ENCODE data around the gene TMC8. TPM values are rescaled to one million over a fixed set of nuclear protein-coding genes. Genes with fewer than 3 reads are reported as not detected.
A peak's percentile ranks its signal among the peaks of the same experiment; 100 is the strongest.

The TMC8 gene
- total and polyA plus RNA-seq, 3 experiments from 2014 or later = 117 to 139 (median 126) TPM

DNA sequence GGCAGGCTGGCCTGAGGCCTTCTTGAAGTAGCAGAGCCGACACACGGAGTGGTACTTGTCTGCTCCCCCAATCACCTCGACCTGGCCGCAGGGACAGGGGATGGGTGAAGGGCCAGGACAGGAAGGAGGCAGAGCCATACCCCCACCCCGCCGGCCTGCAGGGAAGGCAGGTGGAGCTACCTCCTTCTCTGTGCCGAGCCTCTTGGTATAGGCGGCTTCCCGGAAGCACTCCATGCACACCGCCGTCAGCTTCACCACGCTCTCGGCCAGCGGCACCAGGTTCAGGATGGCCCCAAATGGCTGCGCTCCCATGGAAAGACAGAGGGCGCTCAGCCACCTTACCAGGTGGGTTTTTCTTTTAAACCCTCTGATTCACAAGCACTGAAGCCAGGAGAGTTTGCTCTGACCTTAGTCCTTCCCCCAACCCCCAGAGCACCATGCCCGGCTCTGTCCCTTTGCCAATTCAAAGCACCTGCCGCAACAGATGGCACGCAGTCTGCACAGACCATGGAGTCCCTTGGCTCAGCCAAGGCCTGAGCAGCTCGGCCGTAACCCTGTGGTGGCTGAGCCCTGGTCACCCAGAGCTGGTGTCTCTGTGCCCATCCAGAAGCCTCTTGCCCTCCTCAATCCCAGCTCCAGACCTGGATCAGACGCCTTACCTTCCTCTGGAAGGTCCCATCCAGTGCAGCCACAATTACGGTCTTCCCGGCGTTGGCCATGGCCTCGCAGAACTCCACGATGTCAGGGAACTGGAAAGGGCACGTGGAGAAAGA lies 44.5 kb downstream of the TMC8 start:
- Mint-ChIP-seq H3K4me3 (no peak overlapping the region), H3K27ac (peak overlapping the region in 2 of 8 donors; percentile 38 to 84), H3K27me3 (no peaks in the 10 kb centered on the region), H3K9me3 (no peaks in the 10 kb centered on the region), H3K4me1 (peaks cover 29 to 62% (median 41%) of the 10 kb centered on the region in 3 donors), H3K36me3 (peaks cover 0 to 34% (median 0%) of the 10 kb centered on the region in 3 donors)
- ChIA-PET POLR2A (interaction anchor here (0.5 kb wide), 1 partner anchor 22 kb away, joined by 5 read pairs; no protein-coding TSS in a partner anchor), CTCF (interaction anchor here (1.0 to 2.5 kb wide), 12 partner anchors 8 to 90 kb away, joined by 3 to 31 read pairs (median 11); partner anchors contain the start of gene TMC6)
- H3K9me3 ChIP-seq (ENCODE audit: low read length) = no peaks in the 10 kb centered on the region
- H3K27ac ChIP-seq (ENCODE audit: low read depth, low read length) = no peak overlapping the region
- H3K4me3 ChIP-seq (ENCODE audit: low read length) = no peak overlapping the region
- DNase-seq = no peak
- no peaks in the 10 kb centered on the region for H3K36me3 ChIP-seq (ENCODE audit: insufficient read depth, low read length)
- H3K4me1 ChIP-seq (ENCODE audit: insufficient read depth, low read length) = peaks cover 38% of the 10 kb centered on the region
- no peaks in the 10 kb centered on the region for H3K27me3 ChIP-seq (ENCODE audit: insufficient read depth, low read length, poor library complexity, severe bottlenecking)

DNA sequence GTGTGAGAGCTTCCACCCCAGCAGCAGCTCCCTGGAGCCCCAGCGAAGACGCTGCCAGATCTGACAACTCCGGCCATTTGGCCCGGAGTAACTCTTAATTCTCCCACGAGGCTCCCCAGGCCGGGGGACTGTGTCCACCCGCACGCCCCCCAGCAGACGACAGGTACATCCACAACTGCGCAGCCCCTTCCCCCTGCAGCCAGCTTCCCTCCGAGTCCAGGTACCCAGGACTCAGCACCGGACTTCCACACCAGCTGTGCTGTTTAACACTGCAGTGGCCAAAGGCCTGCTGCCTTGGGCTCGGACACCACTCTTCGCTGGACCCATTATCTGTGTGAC lies 45.0 kb downstream of the TMC8 start:
- Mint-ChIP-seq H3K4me3 (no peak overlapping the region), H3K4me1 (peaks cover 31 to 62% (median 45%) of the 10 kb centered on the region in 3 donors), H3K27me3 (no peaks in the 10 kb centered on the region), H3K9me3 (no peaks in the 10 kb centered on the region), H3K27ac (no peak overlapping the region), H3K36me3 (peaks cover 0 to 32% (median 0%) of the 10 kb centered on the region in 3 donors)
- no peak overlapping the region for H3K27ac ChIP-seq (ENCODE audit: low read depth, low read length)
- no peaks in the 10 kb centered on the region for H3K36me3 ChIP-seq (ENCODE audit: insufficient read depth, low read length)
- H3K4me3 ChIP-seq (ENCODE audit: low read length) = no peak overlapping the region
- no peak for DNase-seq
- ChIA-PET POLR2A (interaction anchor here (0.5 to 1.6 kb wide), 2 partner anchors 23 to 50 kb away, joined by 5 to 7 read pairs; no protein-coding TSS in a partner anchor), CTCF (interaction anchor here (1.0 to 2.5 kb wide), 15 partner anchors 9 to 100 kb away, joined by 3 to 31 read pairs (median 11); partner anchors contain the start of genes AFMID, TK1 and TMC6)
- H3K4me1 ChIP-seq (ENCODE audit: insufficient read depth, low read length) = peaks cover 37% of the 10 kb centered on the region
- H3K9me3 ChIP-seq (ENCODE audit: low read length) = no peaks in the 10 kb centered on the region
- H3K27me3 ChIP-seq (ENCODE audit: insufficient read depth, low read length, poor library complexity, severe bottlenecking) = no peaks in the 10 kb centered on the region

DNA sequence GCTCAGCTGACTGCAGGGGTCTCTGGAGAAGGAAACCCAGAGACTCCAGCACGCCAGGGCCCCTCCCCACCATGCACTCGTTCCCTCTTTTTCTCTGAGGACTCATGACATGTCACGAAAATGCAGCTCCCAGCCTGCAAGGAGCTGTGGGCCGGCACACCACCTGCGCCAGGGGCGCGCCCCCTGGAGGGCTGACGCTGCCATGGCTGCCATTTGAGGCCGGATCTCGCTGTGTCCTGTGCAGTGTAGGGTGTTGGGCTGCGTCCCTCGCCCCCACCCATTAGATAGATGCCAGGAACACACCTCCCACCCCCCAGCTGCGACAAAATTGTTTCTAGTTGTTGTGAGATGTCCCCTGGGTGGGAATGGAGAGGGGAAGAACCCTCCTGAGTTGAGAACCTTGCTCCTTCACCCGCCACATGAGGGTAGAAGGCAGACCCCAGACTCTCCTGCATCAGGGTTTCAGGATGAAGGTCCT lies 46.0 kb downstream of the TMC8 start:
- peak overlapping the region in 1 of 7 donors; percentile 9 for H3K4me3 Mint-ChIP-seq
- Histone ChIP-seq H3K36me3 (ENCODE audit: insufficient read depth, low read length) (no peaks in the 10 kb centered on the region), H3K4me3 (ENCODE audit: low read length) (no peak overlapping the region), H3K4me1 (ENCODE audit: insufficient read depth, low read length) (peaks cover 37% of the 10 kb centered on the region), H3K27me3 (ENCODE audit: insufficient read depth, low read length, poor library complexity, severe bottlenecking) (no peaks in the 10 kb centered on the region), H3K9me3 (ENCODE audit: low read length) (no peaks in the 10 kb centered on the region), H3K27ac (ENCODE audit: low read depth, low read length) (no peak overlapping the region)
- DNase-seq = peak; percentile 60 to 84 (median 64)
- no peaks in the 10 kb centered on the region for H3K9me3 Mint-ChIP-seq
- no peaks in the 10 kb centered on the region for H3K27me3 Mint-ChIP-seq
- CTCF ChIA-PET = interaction anchor here (0.6 to 2.5 kb wide), 34 partner anchors 10 to 634 kb away, joined by 3 to 31 read pairs (median 4); partner anchors contain the start of genes AFMID, TK1, TMC6 and TMC8
- POLR2A ChIA-PET = interaction anchor here (0.6 to 1.6 kb wide), 7 partner anchors 33 to 91 kb away, joined by 3 to 7 read pairs (median 5); no protein-coding TSS in a partner anchor
- no peak overlapping the region for H3K27ac Mint-ChIP-seq
- peaks cover 29 to 56% (median 42%) of the 10 kb centered on the region in 3 donors for H3K4me1 Mint-ChIP-seq
- H3K36me3 Mint-ChIP-seq = peaks cover 0 to 25% (median 0%) of the 10 kb centered on the region in 3 donors

DNA sequence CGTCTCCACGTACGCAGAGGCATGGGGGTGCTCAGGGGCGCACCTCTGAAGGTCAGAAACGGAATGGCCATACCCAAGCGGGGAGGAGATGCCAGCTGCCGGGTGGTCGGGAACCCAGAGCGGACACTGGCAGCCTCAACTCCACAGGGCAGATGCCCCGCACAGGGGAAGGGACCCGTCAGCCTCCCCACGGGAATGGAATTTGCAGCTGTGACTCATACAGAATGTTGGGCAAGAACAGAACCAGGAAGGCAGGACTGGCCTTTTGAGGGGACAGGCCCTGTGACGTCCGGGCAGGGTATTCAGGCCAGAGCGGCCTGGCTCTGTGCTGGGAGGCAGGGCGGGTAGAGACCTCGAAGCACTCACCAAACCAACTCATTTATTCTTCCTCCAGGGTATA lies 48.8 kb downstream of the TMC8 start:
- H3K4me3 Mint-ChIP-seq = peak overlapping the region in 3 of 7 donors; percentile 34 to 66 (median 36)
- no peak for DNase-seq
- no peaks in the 10 kb centered on the region for H3K9me3 ChIP-seq (ENCODE audit: low read length)
- H3K27ac Mint-ChIP-seq = peak overlapping the region in 4 of 8 donors; percentile 17 to 88 (median 58)
- H3K4me3 ChIP-seq (ENCODE audit: low read length) = no peak overlapping the region
- POLR2A ChIA-PET = no interaction called here
- peaks cover 16% of the 10 kb centered on the region for H3K4me1 ChIP-seq (ENCODE audit: insufficient read depth, low read length)
- H3K27ac ChIP-seq (ENCODE audit: low read depth, low read length) = no peak overlapping the region
- no peaks in the 10 kb centered on the region for H3K27me3 Mint-ChIP-seq
- no peaks in the 10 kb centered on the region for H3K27me3 ChIP-seq (ENCODE audit: insufficient read depth, low read length, poor library complexity, severe bottlenecking)
- no peaks in the 10 kb centered on the region for H3K9me3 Mint-ChIP-seq
- no peaks in the 10 kb centered on the region for H3K36me3 Mint-ChIP-seq
- H3K36me3 ChIP-seq (ENCODE audit: insufficient read depth, low read length) = no peaks in the 10 kb centered on the region
- H3K4me1 Mint-ChIP-seq = peaks cover 11 to 28% (median 17%) of the 10 kb centered on the region in 3 donors
- CTCF ChIA-PET = interaction anchor here (0.6 to 2.4 kb wide), 4 partner anchors 26 to 94 kb away, joined by 4 to 9 read pairs (median 4); no protein-coding TSS in a partner anchor

DNA sequence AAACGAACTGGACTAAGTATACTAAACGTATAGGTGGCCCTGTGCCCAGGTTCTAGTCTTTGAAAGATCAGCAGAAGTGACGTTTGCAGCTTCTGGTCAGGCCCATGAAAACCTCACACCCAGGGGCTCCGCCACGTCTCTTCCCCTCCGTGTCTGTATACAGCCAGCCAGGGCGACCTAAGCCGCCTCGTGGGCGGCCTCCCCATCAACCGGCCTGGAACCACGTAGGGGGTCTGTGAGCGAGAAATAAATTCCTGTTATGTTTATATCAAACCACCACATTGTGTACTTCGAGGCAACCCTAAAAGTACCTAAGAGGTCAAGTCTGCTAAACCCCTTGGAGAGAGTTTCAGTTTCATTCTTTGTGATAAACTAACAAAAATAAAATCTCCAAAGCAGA lies 49.5 kb downstream of the TMC8 start:
- POLR2A ChIA-PET = no interaction called here
- Mint-ChIP-seq H3K27ac (peak overlapping the region in 7 of 8 donors; percentile 37 to 89 (median 68)), H3K36me3 (no peaks in the 10 kb centered on the region), H3K4me3 (peak overlapping the region; percentile 46 to 86 (median 65)), H3K9me3 (no peaks in the 10 kb centered on the region), H3K4me1 (peaks cover 13 to 28% (median 22%) of the 10 kb centered on the region in 3 donors), H3K27me3 (no peaks in the 10 kb centered on the region)
- Histone ChIP-seq H3K36me3 (ENCODE audit: insufficient read depth, low read length) (no peaks in the 10 kb centered on the region), H3K27ac (ENCODE audit: low read depth, low read length) (no peak overlapping the region), H3K9me3 (ENCODE audit: low read length) (no peaks in the 10 kb centered on the region), H3K4me3 (ENCODE audit: low read length) (no peak overlapping the region), H3K27me3 (ENCODE audit: insufficient read depth, low read length, poor library complexity, severe bottlenecking) (no peaks in the 10 kb centered on the region), H3K4me1 (ENCODE audit: insufficient read depth, low read length) (peaks cover 12% of the 10 kb centered on the region)
- no peak for DNase-seq
- CTCF ChIA-PET = interaction anchor here (0.6 to 1.5 kb wide), 4 partner anchors 27 to 52 kb away, joined by 3 to 4 read pairs (median 4); partner anchors contain the start of gene TMC6

DNA sequence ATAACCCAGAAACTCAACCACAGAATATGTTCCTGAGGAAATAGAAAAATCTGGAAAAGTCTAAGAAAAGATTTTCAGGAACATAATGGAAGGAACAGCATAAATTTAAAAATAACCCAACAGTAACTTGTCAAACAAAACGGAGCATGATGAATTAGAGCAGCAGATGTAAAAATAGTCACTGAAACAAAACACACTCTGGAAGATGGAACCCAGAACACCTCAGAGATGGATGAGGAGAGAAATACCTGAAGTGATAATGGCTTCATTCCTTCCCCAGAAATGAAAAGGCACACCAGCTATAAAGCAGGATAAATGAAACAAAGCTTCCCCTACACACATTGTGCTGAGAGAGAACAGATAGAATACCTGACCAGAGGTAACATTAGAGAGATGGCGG lies 49.9 kb downstream of the TMC8 start:
- Mint-ChIP-seq H3K4me1 (peaks cover 13 to 23% (median 23%) of the 10 kb centered on the region in 3 donors), H3K27ac (peak overlapping the region in 7 of 8 donors; percentile 6 to 89 (median 52)), H3K4me3 (peak overlapping the region; percentile 46 to 86 (median 65)), H3K9me3 (no peaks in the 10 kb centered on the region), H3K36me3 (no peaks in the 10 kb centered on the region), H3K27me3 (no peaks in the 10 kb centered on the region)
- H3K4me3 ChIP-seq (ENCODE audit: low read length) = no peak overlapping the region
- no peaks in the 10 kb centered on the region for H3K27me3 ChIP-seq (ENCODE audit: insufficient read depth, low read length, poor library complexity, severe bottlenecking)
- no peaks in the 10 kb centered on the region for H3K36me3 ChIP-seq (ENCODE audit: insufficient read depth, low read length)
- H3K4me1 ChIP-seq (ENCODE audit: insufficient read depth, low read length) = peaks cover 12% of the 10 kb centered on the region
- H3K27ac ChIP-seq (ENCODE audit: low read depth, low read length) = no peak overlapping the region
- no peaks in the 10 kb centered on the region for H3K9me3 ChIP-seq (ENCODE audit: low read length)
- CTCF ChIA-PET = interaction anchor here (1.0 to 1.5 kb wide), 3 partner anchors 42 to 52 kb away, joined by 3 to 4 read pairs (median 3); partner anchors contain the start of gene TMC6
- no peak for DNase-seq
- POLR2A ChIA-PET = no interaction called here

DNA sequence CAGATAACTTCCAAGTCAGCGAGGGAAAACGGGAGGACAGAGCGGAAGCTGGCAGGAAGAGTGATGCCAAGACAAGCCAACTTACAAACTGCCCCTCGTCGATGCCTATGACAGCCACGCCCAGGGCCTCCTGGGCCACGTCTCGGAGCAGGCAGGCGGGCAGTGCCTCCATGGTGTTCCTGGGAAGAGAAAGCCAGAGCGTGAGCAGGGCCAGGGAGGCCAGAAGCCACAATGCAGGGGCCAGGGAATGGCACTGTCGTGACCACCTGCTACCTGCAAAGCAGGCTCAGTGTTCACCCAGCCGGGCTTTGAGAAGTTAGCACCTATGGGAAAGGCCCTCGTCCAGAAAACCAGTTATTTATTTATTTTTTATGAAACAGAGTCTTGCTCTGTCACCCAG lies 51.9 kb downstream of the TMC8 start:
- Mint-ChIP-seq H3K9me3 (no peaks in the 10 kb centered on the region), H3K27me3 (no peaks in the 10 kb centered on the region), H3K36me3 (no peaks in the 10 kb centered on the region), H3K4me1 (peaks cover 13 to 22% (median 21%) of the 10 kb centered on the region in 3 donors), H3K27ac (no peak overlapping the region), H3K4me3 (no peak overlapping the region)
- H3K4me1 ChIP-seq (ENCODE audit: insufficient read depth, low read length) = peaks cover 4% of the 10 kb centered on the region
- H3K27me3 ChIP-seq (ENCODE audit: insufficient read depth, low read length, poor library complexity, severe bottlenecking) = no peaks in the 10 kb centered on the region
- no peak overlapping the region for H3K27ac ChIP-seq (ENCODE audit: low read depth, low read length)
- ChIA-PET POLR2A (interaction anchor here (0.7 kb wide), 1 partner anchor 44 kb away, joined by 7 read pairs; no protein-coding TSS in a partner anchor), CTCF (no interaction called here)
- H3K9me3 ChIP-seq (ENCODE audit: low read length) = no peaks in the 10 kb centered on the region
- no peak for DNase-seq
- H3K4me3 ChIP-seq (ENCODE audit: low read length) = no peak overlapping the region
- H3K36me3 ChIP-seq (ENCODE audit: insufficient read depth, low read length) = no peaks in the 10 kb centered on the region

DNA sequence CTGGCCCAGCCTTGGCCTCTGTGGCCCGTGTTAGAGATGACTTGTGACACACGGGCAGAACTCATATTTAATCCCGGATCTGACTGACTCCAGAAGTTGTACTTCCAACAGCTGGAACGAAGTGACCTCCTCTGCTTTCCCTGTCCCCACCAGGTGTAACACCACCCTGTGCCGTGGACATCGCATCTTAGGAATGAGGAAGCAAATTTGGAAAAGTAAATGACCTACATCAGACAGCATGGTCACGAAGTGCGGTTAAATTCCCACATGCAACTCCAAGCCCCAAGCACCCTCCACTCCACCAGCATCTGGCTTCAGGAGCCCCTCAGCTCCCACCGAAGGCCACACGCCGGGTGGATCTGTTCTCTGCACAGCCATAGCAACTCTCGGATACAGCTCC lies 53.3 kb downstream of the TMC8 start:
- DNase-seq = no peak
- Mint-ChIP-seq H3K27me3 (no peaks in the 10 kb centered on the region), H3K27ac (peak overlapping the region in 2 of 8 donors; percentile 17 to 65), H3K9me3 (no peaks in the 10 kb centered on the region), H3K4me3 (no peak overlapping the region), H3K36me3 (no peaks in the 10 kb centered on the region), H3K4me1 (peaks cover 15 to 27% (median 25%) of the 10 kb centered on the region in 3 donors)
- no peak overlapping the region for H3K4me3 ChIP-seq (ENCODE audit: low read length)
- H3K4me1 ChIP-seq (ENCODE audit: insufficient read depth, low read length) = peaks cover 6% of the 10 kb centered on the region
- ChIA-PET CTCF (no interaction called here), POLR2A (no interaction called here)
- no peaks in the 10 kb centered on the region for H3K27me3 ChIP-seq (ENCODE audit: insufficient read depth, low read length, poor library complexity, severe bottlenecking)
- no peak overlapping the region for H3K27ac ChIP-seq (ENCODE audit: low read depth, low read length)
- H3K36me3 ChIP-seq (ENCODE audit: insufficient read depth, low read length) = no peaks in the 10 kb centered on the region
- no peaks in the 10 kb centered on the region for H3K9me3 ChIP-seq (ENCODE audit: low read length)
